Mesendoderm (in vitro differentiated cells): Measurements from ENCODE around the gene OXA1L.
"Not testable (repeated sequence)": the region's sequence is repeated elsewhere in the genome, so short reads cannot be mapped to it uniquely, and the experiment has no call there.

Experiments
- DNase-seq: peaks from one replicate; pipeline ENCODE4 v3.0.0; 2013
- H2AK5ac ChIP-seq: 2 replicates; pipeline ENCODE4 v1.6.1; 2013; ENCODE audit warnings: low read length, inconsistent platforms
- H2BK120ac ChIP-seq: 2 replicates; pipeline ENCODE4 v1.6.1; 2013; ENCODE audit warnings: low read depth, mild to moderate bottlenecking, low read length, moderate library complexity, mixed read lengths
- H2BK15ac ChIP-seq: replicated peaks from 2 replicates; pipeline ENCODE4 v1.6.1; 2013; ENCODE audit warnings: low read depth, mild to moderate bottlenecking, moderate library complexity
- H2BK5ac ChIP-seq: 2 replicates; pipeline ENCODE4 v1.6.1; 2013; ENCODE audit warnings: low read length, inconsistent platforms
- H3K18ac ChIP-seq: 2 replicates; pipeline ENCODE4 v1.6.1; 2013; ENCODE audit warnings: mild to moderate bottlenecking, low read length, mixed read lengths
- H3K23ac ChIP-seq: one replicate; pipeline ENCODE4 v1.6.1; 2013; ENCODE audit warnings: low read length
- H3K27ac ChIP-seq: 2 replicates; pipeline ENCODE4 v1.5.1; 2013; ENCODE audit warnings: low read depth, mild to moderate bottlenecking, inconsistent platforms, low read length, moderate library complexity
- H3K27me3 ChIP-seq: 2 replicates; pipeline ENCODE4 v1.6.1; 2013; ENCODE audit warnings: low read length, control low read depth, mild to moderate bottlenecking, inconsistent platforms; ENCODE audit not compliant: insufficient read depth, poor library complexity
- H3K36me3 ChIP-seq: 2 replicates; pipeline ENCODE4 v1.6.1; 2013; ENCODE audit warnings: low read length, inconsistent platforms; ENCODE audit not compliant: control insufficient read depth, insufficient read depth
- H3K4ac ChIP-seq: one replicate; pipeline ENCODE4 v1.6.1; 2013; ENCODE audit warnings: low read depth, mild to moderate bottlenecking, low read length, moderate library complexity
- H3K4me1 ChIP-seq: 2 replicates; pipeline ENCODE4 v1.6.1; 2013; ENCODE audit warnings: low read depth, low read length, inconsistent platforms; ENCODE audit not compliant: control insufficient read depth
- H3K4me2 ChIP-seq: 2 replicates; pipeline ENCODE4 v1.6.1; 2013; ENCODE audit warnings: low read length
- H3K4me3 ChIP-seq: 2 replicates; pipeline ENCODE4 v1.5.1; 2013; ENCODE audit warnings: mild to moderate bottlenecking, low read length
- H3K56ac ChIP-seq: one replicate; pipeline ENCODE4 v1.6.1; 2013; ENCODE audit warnings: low read length
- H3K79me1 ChIP-seq: 2 replicates; pipeline ENCODE4 v1.6.1; 2013; ENCODE audit warnings: low read length, inconsistent platforms
- H3K79me2 ChIP-seq: 2 replicates; pipeline ENCODE4 v1.6.1; 2013; ENCODE audit warnings: mild to moderate bottlenecking, low read length; ENCODE audit not compliant: control insufficient read depth, insufficient read depth
- H3K9ac ChIP-seq: 2 replicates; pipeline ENCODE4 v1.6.1; 2013; ENCODE audit warnings: low read length, inconsistent platforms
- H4K5ac ChIP-seq: one replicate; pipeline ENCODE4 v1.6.1; 2013; ENCODE audit warnings: low read length
- H4K8ac ChIP-seq: one replicate; pipeline ENCODE4 v1.6.1; 2013; ENCODE audit warnings: low read depth, mild to moderate bottlenecking, control low read depth, low read length, moderate library complexity
- WGBS: extraction: QIAGEN DNeasy Blood & Tissue Kit; methylation state at CpG from one replicate; pipeline ENCODE4 v1.1.7; 2013; ENCODE audit warnings: low lambda C conversion rate, missing lambda C conversion rate; ENCODE audit not compliant: insufficient coverage; ENCODE audit errors: extremely low coverage; 5-methylcytosine and 5-hydroxymethylcytosine counted together

Gene OXA1L

DNA sequence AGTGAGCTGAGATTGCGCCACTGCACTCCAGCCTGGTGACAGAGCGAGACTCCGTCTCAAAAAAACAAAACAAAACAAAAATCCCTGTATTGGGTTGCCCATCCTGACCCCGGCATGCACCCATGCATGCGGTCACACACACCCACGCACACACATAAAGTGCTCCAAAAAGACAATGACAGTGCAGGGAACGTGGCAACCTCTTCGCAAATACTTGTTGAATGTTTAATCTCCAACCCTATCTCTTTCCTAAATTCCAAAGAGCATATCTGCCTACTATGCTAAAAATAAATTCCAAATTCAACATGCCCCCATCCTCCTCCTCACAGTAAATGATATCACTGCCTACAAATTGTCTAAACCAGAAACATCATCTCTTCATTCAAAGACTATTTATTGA lies 35.2 kb downstream of the OXA1L start:
- no CpG with 5 or more reads among the region's 8 CpGs for WGBS
- H3K27ac ChIP-seq, result no peak overlapping the region

GRCh38 chr14:22802860-22803686 lies 36.6 kb downstream of the OXA1L start:
- Histone ChIP-seq H3K4me2 (no peak overlapping the region), H2BK15ac (no peak overlapping the region)
- WGBS, result no CpG with 5 or more reads among the region's 12 CpGs

More for the DNA sequence above, 35.2 kb downstream of the OXA1L start:
- Histone ChIP-seq H2BK5ac (no peak overlapping the region), H3K4me3 (no peak overlapping the region), H2AK5ac (no peak overlapping the region), H3K36me3 (no peaks in the 10 kb centered on the region), H3K79me2 (no peaks in the 10 kb centered on the region), H3K23ac (no peak overlapping the region), H3K79me1 (no peaks in the 10 kb centered on the region), H2BK15ac (no peak overlapping the region), H3K9ac (no peak overlapping the region), H4K8ac (no peak overlapping the region), H3K4me1 (peaks cover 5% of the 10 kb centered on the region), H3K4ac (no peak overlapping the region), H3K4me2 (no peak overlapping the region), H3K18ac (no peak overlapping the region), H4K5ac (no peak overlapping the region), H2BK120ac (no peak overlapping the region), H3K27me3 (no peaks in the 10 kb centered on the region), H3K56ac (no peak overlapping the region)
- no peak for DNase-seq

DNA sequence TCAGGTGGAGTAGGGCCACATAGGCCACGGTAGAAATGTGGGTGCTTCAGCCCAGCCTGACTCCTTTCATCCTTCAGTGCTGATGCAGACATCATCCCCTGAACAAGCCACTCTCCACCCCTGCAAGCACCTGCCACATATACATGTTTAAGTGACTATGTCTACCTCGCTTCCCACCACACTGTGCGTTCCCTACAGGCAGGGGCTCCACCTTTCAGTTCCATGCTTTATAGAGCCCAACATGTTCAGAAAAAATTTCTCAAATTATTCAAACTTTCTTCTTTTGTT lies 37.1 kb downstream of the OXA1L start:
- Histone ChIP-seq H3K27ac (no peak overlapping the region), H3K79me2 (no peaks in the 10 kb centered on the region), H2BK5ac (no peak overlapping the region), H3K79me1 (no peaks in the 10 kb centered on the region), H3K18ac (no peak overlapping the region), H3K23ac (no peak overlapping the region), H2AK5ac (no peak overlapping the region), H4K5ac (no peak overlapping the region), H3K27me3 (no peaks in the 10 kb centered on the region), H3K36me3 (no peaks in the 10 kb centered on the region), H2BK15ac (no peak overlapping the region), H3K4ac (no peak overlapping the region), H3K4me2 (no peak overlapping the region), H4K8ac (no peak overlapping the region), H2BK120ac (no peak overlapping the region), H3K4me3 (no peak overlapping the region), H3K56ac (no peak overlapping the region), H3K4me1 (no peaks in the 10 kb centered on the region), H3K9ac (no peak overlapping the region)
- no CpG with 5 or more reads among the region's 3 CpGs for WGBS
- no peak for DNase-seq

More at GRCh38 chr14:22802860-22803686, 36.6 kb downstream of the OXA1L start:
- no peak for DNase-seq
- Histone ChIP-seq H3K9ac (no peak overlapping the region), H3K4ac (no peak overlapping the region), H3K4me1 (no peaks in the 10 kb centered on the region), H3K36me3 (no peaks in the 10 kb centered on the region), H3K56ac (no peak overlapping the region), H3K27ac (no peak overlapping the region), H4K8ac (no peak overlapping the region), H2BK120ac (no peak overlapping the region), H3K79me2 (no peaks in the 10 kb centered on the region), H3K18ac (no peak overlapping the region), H3K79me1 (no peaks in the 10 kb centered on the region), H2AK5ac (no peak overlapping the region), H3K4me3 (no peak overlapping the region), H3K27me3 (no peaks in the 10 kb centered on the region), H2BK5ac (no peak overlapping the region), H3K23ac (no peak overlapping the region), H4K5ac (no peak overlapping the region)

- H3K4me1 ChIP-seq, H2AK5ac ChIP-seq, H2BK120ac ChIP-seq, H2BK5ac ChIP-seq, H3K9ac ChIP-seq, DNase-seq, H2BK15ac ChIP-seq, H3K18ac ChIP-seq, H3K4me2 ChIP-seq, H3K27ac ChIP-seq, H3K36me3 ChIP-seq, H3K27me3 ChIP-seq, H3K23ac ChIP-seq, H3K4me3 ChIP-seq, H3K79me1 ChIP-seq, H4K8ac ChIP-seq, H3K79me2 ChIP-seq, H3K56ac ChIP-seq, H4K5ac ChIP-seq, H3K4ac ChIP-seq: not testable (repeated sequence)
- no CpG with 5 or more reads among the region's 4 CpGs for WGBS
These were observed 38.7 kb downstream of the OXA1L start for GRCh38 chr14:22805235-22805634.

DNA sequence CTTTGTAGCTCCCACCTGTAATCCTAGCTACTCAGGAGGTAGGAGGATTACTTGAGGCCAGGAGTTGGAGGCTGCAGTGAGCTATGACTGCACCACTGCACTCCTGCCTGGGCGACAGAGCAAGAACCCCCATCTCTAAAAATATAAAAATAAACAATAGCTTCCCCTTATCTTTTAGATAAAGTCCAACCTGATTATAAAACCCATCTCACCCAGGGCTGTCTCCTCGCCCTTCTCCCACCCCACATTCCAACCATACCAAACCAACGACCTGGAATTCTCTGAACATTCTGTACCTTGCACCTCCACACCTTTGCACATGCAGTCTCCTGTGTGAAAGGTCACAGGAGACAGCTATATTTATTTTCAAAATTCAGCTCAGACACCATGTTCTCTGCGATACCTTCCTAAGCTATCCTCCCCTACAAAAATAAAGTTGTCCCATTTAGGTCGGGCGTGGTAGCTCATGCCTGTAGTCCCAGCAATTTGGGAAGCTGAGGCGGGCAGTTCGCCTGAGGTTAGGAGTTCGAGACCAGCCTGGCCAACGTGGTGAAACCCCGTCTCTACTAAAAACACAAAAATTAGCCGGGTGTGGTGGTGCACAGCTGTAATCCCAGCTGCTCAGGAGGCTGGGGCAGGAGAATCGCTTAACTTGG lies 41.1 kb downstream of the OXA1L start:
- Histone ChIP-seq H3K4me1 (no peaks in the 10 kb centered on the region), H4K8ac (no peak overlapping the region), H3K9ac (no peak overlapping the region), H3K4me2 (no peak overlapping the region), H3K36me3 (no peaks in the 10 kb centered on the region), H3K27me3 (no peaks in the 10 kb centered on the region), H3K56ac (no peak overlapping the region), H3K79me2 (no peaks in the 10 kb centered on the region), H2AK5ac (no peak overlapping the region), H3K79me1 (no peaks in the 10 kb centered on the region), H3K4me3 (no peak overlapping the region), H3K4ac (peak overlapping the region; percentile 62), H2BK15ac (no peak overlapping the region), H3K23ac (no peak overlapping the region), H3K27ac (no peak overlapping the region), H3K18ac (peak overlapping the region; percentile 68), H2BK5ac (no peak overlapping the region), H4K5ac (no peak overlapping the region), H2BK120ac (no peak overlapping the region)
- no CpG with 5 or more reads among the region's 13 CpGs for WGBS
- DNase-seq, result peak; percentile 67
